Measurements from ENCODE around the gene CXCL13. TPM values are rescaled to one million over a fixed set of nuclear protein-coding genes. Genes with fewer than 3 reads are reported as not detected.
"Not testable (repeated sequence)": the region's sequence is repeated elsewhere in the genome, so short reads cannot be mapped to it uniquely, and the experiment has no call there.

The CXCL13 gene
- total RNA-seq, 1 experiment from 2014 or later, result not detected

GRCh38 chr4:77653162-77653758 lies 47.6 kb downstream of the CXCL13 start:
- Histone ChIP-seq H3K27ac (no peak overlapping the region), H3K9me3 (ENCODE audit: insufficient read depth, low read depth) (no peaks in the 10 kb centered on the region), H3K4me2 (no peak overlapping the region), H3K79me2 (ENCODE audit: low read depth) (no peaks in the 10 kb centered on the region), H3K4me1 (replicated peaks; ENCODE audit: insufficient read depth) (no peaks in the 10 kb centered on the region), H4K20me1 (ENCODE audit: insufficient read depth) (no peaks in the 10 kb centered on the region), H3K9me2 (ENCODE audit: insufficient read depth) (no peaks in the 10 kb centered on the region), H3K27me3 (ENCODE audit: insufficient read depth, low read depth) (no peaks in the 10 kb centered on the region), H3K4me3 (no peak overlapping the region), H3K36me3 (ENCODE audit: low read depth) (no peaks in the 10 kb centered on the region), H2AFZ (no peak overlapping the region), H3F3A (ENCODE audit: insufficient read depth, low read depth) (no peaks in the 10 kb centered on the region)
- POLR2A ChIA-PET (ENCODE audit: unreplicated experiment), result no interaction called here
- no peak for DNase-seq
- BruUV-seq (replicated peaks), result no TSS peak
- intact Hi-C loops (cut with micrococcal nuclease; ENCODE audit: unreplicated experiment), result no loop called here
- CTCF ChIA-PET, result no interaction called here
- TF ChIP-seq CTCF (conservative IDR thresholded peaks at IDR 0.05), result no peak
- TF ChIP-seq EZH2 (IDR thresholded peaks at IDR 0.05; ENCODE audit: low read depth), result no peak

DNA sequence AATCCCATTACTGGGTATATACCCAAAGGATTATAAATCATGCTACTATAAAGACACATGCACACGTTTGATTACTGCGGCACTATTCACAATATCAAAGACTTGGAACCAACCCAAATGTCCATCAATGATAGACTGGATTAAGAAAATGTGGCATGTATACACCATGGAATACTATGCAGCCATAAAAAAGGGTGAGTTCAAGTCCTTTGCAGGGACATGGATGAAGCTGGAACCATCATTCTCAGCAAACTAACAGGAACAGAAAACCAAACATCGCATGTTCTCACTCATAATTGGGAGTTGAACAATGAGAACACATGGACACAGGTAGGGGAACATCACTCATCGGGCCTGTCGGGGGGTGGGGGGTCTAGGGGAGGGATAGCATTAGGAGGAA lies 54.7 kb downstream of the CXCL13 start:
- DNase-seq; POLR2A ChIA-PET (ENCODE audit: unreplicated experiment): not testable (repeated sequence)

More for the DNA sequence above, 54.7 kb downstream of the CXCL13 start:
- H3K36me3 ChIP-seq (ENCODE audit: low read depth); H3K4me3 ChIP-seq; H3F3A ChIP-seq (ENCODE audit: insufficient read depth, low read depth); H4K20me1 ChIP-seq (ENCODE audit: insufficient read depth); BruUV-seq (replicated peaks); H3K9me2 ChIP-seq (ENCODE audit: insufficient read depth); H3K27ac ChIP-seq; H3K4me2 ChIP-seq; intact Hi-C loops (cut with micrococcal nuclease; ENCODE audit: unreplicated experiment); H3K9me3 ChIP-seq (ENCODE audit: insufficient read depth, low read depth); H3K79me2 ChIP-seq (ENCODE audit: low read depth); H2AFZ ChIP-seq; H3K4me1 ChIP-seq (replicated peaks; ENCODE audit: insufficient read depth); CTCF ChIA-PET; H3K27me3 ChIP-seq (ENCODE audit: insufficient read depth, low read depth): not testable (repeated sequence)

Other genes starting within 250 kb of the CXCL13 start
- gene CNOT6L, start 213.5 kb downstream of the CXCL13 start, total RNA-seq (2021), result 26.7 and 28.4 TPM in 2 replicates

Measured in PC-9 (cell line).